ENCODE results near the gene RENBP. TPM values are rescaled to one million over a fixed set of nuclear protein-coding genes. Genes with fewer than 3 reads are reported as not detected.

RENBP gene
- total and polyA plus RNA-seq, 2 of the 13 experiments (the other 11 are each of a cell fraction or from before 2014, with no cell fraction given) = 1.4 to 2.6 TPM

- no peak overlapping the region for H2AFZ ChIP-seq (ENCODE audit: low read length)
- H3K36me3 ChIP-seq (replicated peaks in 1 of 2; ENCODE audit: control insufficient read depth in 1 of 2, insufficient read depth in 2 of 2, low read length in 2 of 2) = peaks cover 1 to 8% of the 10 kb centered on the region in 2 experiments; a peak in 1 of 5 replicates
- FAIRE-seq = peak; percentile 97
- peaks cover 62% of the 10 kb centered on the region for H3K4me1 ChIP-seq (ENCODE audit: insufficient read depth, low read length)
- no peaks in the 10 kb centered on the region for H4K20me1 ChIP-seq (ENCODE audit: insufficient read depth, low read length)
- DNase-seq (ENCODE audit: low spot score) = peak; percentile 72
- H3K27me3 ChIP-seq (ENCODE audit: control insufficient read depth in 1 of 2, insufficient read depth in 2 of 2, low read length in 2 of 2) = no peaks in the 10 kb centered on the region
- no TSS peak for BruUV-seq (replicated peaks)
- intact Hi-C loops (cut with micrococcal nuclease; ENCODE audit: unreplicated experiment) = no loop called here
- in situ Hi-C loops (cut with HindIII; ENCODE audit: extremely low pct_ligation_motif_present, low pct_unique_long_range_greater_than_20kb) = no loop called here
- no peaks in the 10 kb centered on the region for H3K9me3 ChIP-seq (ENCODE audit: low read length)
- CTCF ChIA-PET (ENCODE audit: low intra/inter-chr PET ratio, low total read pairs) = no interaction called here
- 13% methylated on average over 3 of the region's 31 CpGs for WGBS (ENCODE audit: low lambda C conversion rate)
- peak overlapping the region; percentile 89 for H3K9ac ChIP-seq (ENCODE audit: insufficient read depth, low read depth, low read length)
- peak overlapping the region; percentile 89 for H3K27ac ChIP-seq (ENCODE audit: extremely low read length, insufficient read depth, low read length)
- H3K4me3 ChIP-seq (replicated peaks in 1 of 3; ENCODE audit: insufficient read depth in 1 of 3, low read depth in 2 of 3, low read length in 3 of 3) = peak overlapping the region; percentile 71 to 79 (median 76); a peak in 5 of 6 replicates
- POLR2A ChIA-PET = interaction anchor here (0.7 to 4.2 kb wide), 11 partner anchors 9 to 300 kb away, joined by 3 to 82 read pairs (median 4); partner anchors contain the start of genes HCFC1, IDH3G, L1CAM and NAA10
- peak; percentile 14 for ATAC-seq
- H3K4me2 ChIP-seq (ENCODE audit: low read depth, low read length) = peak overlapping the region; percentile 76
- H3K79me2 ChIP-seq (ENCODE audit: insufficient read depth, low read length) = no peaks in the 10 kb centered on the region
- TF ChIP-seq PAXIP1 (CRISPR knock-in tag; conservative IDR thresholded peaks at IDR 0.05) = peak; percentile 61
- TF ChIP-seq ZNF326 (CRISPR knock-in tag; IDR thresholded peaks at IDR 0.05; ENCODE audit: borderline replicate concordance) = no peak
- no peak for TF ChIP-seq MNT (IDR thresholded peaks at IDR 0.05)
- TF ChIP-seq PCBP2 (optimal IDR thresholded peaks at IDR 0.05; ENCODE audit: low read depth, low read length, poor library complexity, severe bottlenecking) = no peak
- TF ChIP-seq ZFP36L1 (CRISPR knock-in tag; IDR thresholded peaks at IDR 0.05) = no peak
- no peak for TF ChIP-seq MLX (CRISPR knock-in tag; IDR thresholded peaks at IDR 0.05)
- peak; percentile 83 for TF ChIP-seq ETV5 (CRISPR knock-in tag; IDR thresholded peaks at IDR 0.05; ENCODE audit: borderline replicate concordance)
- peak; percentile 33; the same call in 1 of the 2 replicates for TF ChIP-seq KDM2A (CRISPR knock-in tag; IDR thresholded peaks at IDR 0.05; ENCODE audit: borderline replicate concordance, low read depth)
- TF ChIP-seq ZSCAN20 (CRISPR knock-in tag; IDR thresholded peaks at IDR 0.05; ENCODE audit: borderline replicate concordance) = no peak
- 0 out of 2 replicates have a peak, but pooled peaks have one; percentile 15 for TF ChIP-seq ZMYM4 (CRISPR knock-in tag; IDR thresholded peaks at IDR 0.05)
- TF ChIP-seq SIN3A (IDR thresholded peaks at IDR 0.05; ENCODE audit: borderline replicate concordance, low read depth, low read length) = 0 out of 2 replicates have a peak, but pooled peaks have one; percentile 33
- no peak for TF ChIP-seq MYC (CRISPR knock-in tag; IDR thresholded peaks at IDR 0.05; ENCODE audit: borderline replicate concordance)
- TF ChIP-seq NR2F1 (CRISPR knock-in tag; IDR thresholded peaks at IDR 0.05) = peak in 1 of 2 experiments; percentile 46; a peak in 3 of 4 replicates
- peak; percentile 100 for TF ChIP-seq ZBTB43 (CRISPR knock-in tag; conservative IDR thresholded peaks at IDR 0.05)
- TF ChIP-seq HNRNPLL (IDR thresholded peaks at IDR 0.05; ENCODE audit: low read depth, low read length, poor library complexity, severe bottlenecking) = no peak
These were observed 17.4 kb downstream of the RENBP start for GRCh38 chrX:153926858-153927671.

All from HepG2 (cell line).